Upper lobe of left lung (tissue), 4 donors: ENCODE results near the gene DNHD1.

Experiments used
- EP300 ChIP-seq, 4 donors: sonication (generic); formaldehyde crosslinking; IDR thresholded peaks; one replicate each; pipeline ENCODE4 v1.5.1; 2017; ENCODE audit warnings: antibody characterized with exemption in 4 of 4, control low read depth in 2 of 4
- POLR2AphosphoS5 ChIP-seq, 2 donors: sonication (generic); formaldehyde crosslinking; IDR thresholded peaks; one replicate each; pipeline ENCODE4 v1.5.1; 2017; ENCODE audit warnings: antibody characterized with exemption in 2 of 2
- TF ChIP-seq, protein P1 (sequence below), 6 experiments: fragments of 450-650 bp in 4 of 6; fragments of 200-600 bp in 2 of 6; sonication (generic) in 2 of 6; IDR thresholded peaks; one replicate each; pipeline ENCODE4 v1.5.1; 2016 to 2019; ENCODE audit warnings: antibody characterized with exemption in 6 of 6

GRCh38 chr11:6542727-6543126 is 45.6 kb downstream of the DNHD1 start:
- TF ChIP-seq, protein P1, sequence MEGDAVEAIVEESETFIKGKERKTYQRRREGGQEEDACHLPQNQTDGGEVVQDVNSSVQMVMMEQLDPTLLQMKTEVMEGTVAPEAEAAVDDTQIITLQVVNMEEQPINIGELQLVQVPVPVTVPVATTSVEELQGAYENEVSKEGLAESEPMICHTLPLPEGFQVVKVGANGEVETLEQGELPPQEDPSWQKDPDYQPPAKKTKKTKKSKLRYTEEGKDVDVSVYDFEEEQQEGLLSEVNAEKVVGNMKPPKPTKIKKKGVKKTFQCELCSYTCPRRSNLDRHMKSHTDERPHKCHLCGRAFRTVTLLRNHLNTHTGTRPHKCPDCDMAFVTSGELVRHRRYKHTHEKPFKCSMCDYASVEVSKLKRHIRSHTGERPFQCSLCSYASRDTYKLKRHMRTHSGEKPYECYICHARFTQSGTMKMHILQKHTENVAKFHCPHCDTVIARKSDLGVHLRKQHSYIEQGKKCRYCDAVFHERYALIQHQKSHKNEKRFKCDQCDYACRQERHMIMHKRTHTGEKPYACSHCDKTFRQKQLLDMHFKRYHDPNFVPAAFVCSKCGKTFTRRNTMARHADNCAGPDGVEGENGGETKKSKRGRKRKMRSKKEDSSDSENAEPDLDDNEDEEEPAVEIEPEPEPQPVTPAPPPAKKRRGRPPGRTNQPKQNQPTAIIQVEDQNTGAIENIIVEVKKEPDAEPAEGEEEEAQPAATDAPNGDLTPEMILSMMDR (IDR thresholded peaks at IDR 0.05) = no peak
- TF ChIP-seq POLR2AphosphoS5 (IDR thresholded peaks at IDR 0.05) (no peak), EP300 (IDR thresholded peaks at IDR 0.05) (no peak)
